Neural cell (in vitro differentiated cells): ENCODE data around the gene TUBE1. TPM values are rescaled to one million over a fixed set of nuclear protein-coding genes. Genes with fewer than 3 reads are reported as not detected.

Source experiments
- H2AFZ ChIP-seq: fragments of 200-600, 300-800 bp; sonication (generic), shearing (Covaris generic); 2 replicates; pipeline ENCODE4 v1.6.0; 2014; ENCODE audit warnings: low read depth, mild to moderate bottlenecking, antibody characterized with exemption, low read length, moderate library complexity
- H3F3A ChIP-seq: fragments of 200-600 bp; shearing (Covaris generic); 2 replicates; pipeline ENCODE4 v1.6.1; 2016; ENCODE audit warnings: mild to moderate bottlenecking, moderate library complexity, mixed read lengths, antibody characterized with exemption, low read length; ENCODE audit not compliant: insufficient read depth, poor library complexity, severe bottlenecking
- H3K27ac ChIP-seq: fragments of 200-600, 300-800 bp; sonication (generic), shearing (Covaris generic); 2 replicates; pipeline ENCODE4 v1.5.1; 2014; ENCODE audit warnings: mild to moderate bottlenecking, low read length, moderate library complexity
- H3K27me3 ChIP-seq: fragments of 300-800, 200-600 bp; sonication (generic), shearing (Covaris generic); 2 replicates; pipeline ENCODE4 v1.6.0; 2014; ENCODE audit warnings: mild to moderate bottlenecking, low read depth, low read length, moderate library complexity; ENCODE audit not compliant: insufficient read depth
- H3K36me3 ChIP-seq: fragments of 300-800, 200-600 bp; sonication (generic), shearing (Covaris generic); 2 replicates; pipeline ENCODE4 v1.5.1; 2014; ENCODE audit warnings: mild to moderate bottlenecking, antibody characterized with exemption, low read length, moderate library complexity; ENCODE audit not compliant: insufficient read depth
- H3K4me2 ChIP-seq: fragments of 300-800, 200-600 bp; sonication (generic), shearing (Covaris generic); 2 replicates; pipeline ENCODE4 v1.6.0; 2014; ENCODE audit warnings: mild to moderate bottlenecking, low read length
- H3K4me3 ChIP-seq: fragments of 300-800, 200-600 bp; sonication (generic), shearing (Covaris generic); 2 replicates; pipeline ENCODE4 v1.5.1; 2014; ENCODE audit warnings: mild to moderate bottlenecking, low read length, moderate library complexity
- H3K79me2 ChIP-seq: fragments of 200-600 bp; shearing (Covaris generic); replicated peaks from 2 replicates; pipeline ENCODE4 v1.6.0; 2014; ENCODE audit warnings: mild to moderate bottlenecking, low read length, moderate library complexity; ENCODE audit not compliant: insufficient read depth
- H3K9ac ChIP-seq: fragments of 300-800, 200-600 bp; sonication (generic), shearing (Covaris generic); 2 replicates; pipeline ENCODE4 v1.6.1; 2016; ENCODE audit warnings: mild to moderate bottlenecking, low read length, mixed read lengths
- H3K9me2 ChIP-seq: fragments of 200-600 bp; shearing (Covaris generic); 2 replicates; pipeline ENCODE4 v1.6.1; 2016; ENCODE audit warnings: mild to moderate bottlenecking, low read length, mixed read lengths; ENCODE audit not compliant: insufficient read depth
- H3K9me3 ChIP-seq: fragments of 200-600, 300-800 bp; sonication (generic), shearing (Covaris generic); 2 replicates; pipeline ENCODE4 v1.6.1; 2016; ENCODE audit warnings: mild to moderate bottlenecking, mixed run types, low read length, moderate library complexity, mixed read lengths
- H4K20me1 ChIP-seq: fragments of 200-600 bp; shearing (Covaris generic); 2 replicates; pipeline ENCODE4 v1.6.1; 2016; ENCODE audit warnings: mild to moderate bottlenecking, mixed run types; ENCODE audit not compliant: insufficient read depth
- CTCF ChIP-seq: fragments of 450-650 bp; IDR thresholded peaks from 2 replicates; pipeline ENCODE4 v1.5.1; 2014; ENCODE audit warnings: antibody characterized with exemption, mild to moderate bottlenecking, moderate library complexity; ENCODE audit not compliant: poor library complexity, severe bottlenecking
- EP300 ChIP-seq: fragments of 450-650 bp; conservative IDR thresholded peaks from 2 replicates; pipeline ENCODE4 v1.6.1; 2014; ENCODE audit warnings: antibody characterized with exemption, mild to moderate bottlenecking, moderate library complexity; ENCODE audit not compliant: poor library complexity, severe bottlenecking
- EZH2 ChIP-seq: fragments of 200-600, 300-800 bp; shearing (Covaris generic), sonication (generic); IDR thresholded peaks from 2 replicates; pipeline ENCODE4 v1.6.1; 2014; ENCODE audit warnings: antibody characterized with exemption, low read length, borderline replicate concordance, mild to moderate bottlenecking; ENCODE audit not compliant: insufficient read depth, poor library complexity, severe bottlenecking
- MXI1 ChIP-seq: fragments of 450-650 bp; conservative IDR thresholded peaks from 2 replicates; pipeline ENCODE4 v1.6.1; 2014; ENCODE audit warnings: antibody characterized with exemption, mild to moderate bottlenecking; ENCODE audit not compliant: poor library complexity, severe bottlenecking
- POLR2AphosphoS5 ChIP-seq: IDR thresholded peaks from 2 replicates; pipeline ENCODE4 v1.6.1; 2012
- RAD21 ChIP-seq: fragments of 450-650 bp; conservative IDR thresholded peaks from 2 replicates; pipeline ENCODE4 v1.6.1; 2014; ENCODE audit warnings: antibody characterized with exemption, mild to moderate bottlenecking, moderate library complexity
- SMC3 ChIP-seq: fragments of 450-650 bp; conservative IDR thresholded peaks from 2 replicates; pipeline ENCODE4 v1.6.1; 2014; ENCODE audit warnings: antibody characterized with exemption, mild to moderate bottlenecking, moderate library complexity; ENCODE audit not compliant: poor library complexity
- TAF1 ChIP-seq: IDR thresholded peaks from 2 replicates; pipeline ENCODE4 v1.6.1; 2012; ENCODE audit warnings: low read depth
- polyA plus RNA-seq: library from polyadenylated mRNA; depleted of rRNA; stranded (reverse); fragments of >200 nt; gene quantifications from 2 replicates; pipeline ENCODE4 v1.2.3, GENCODE V29; 2014
- TF ChIP-seq, protein P1 (sequence below): IDR thresholded peaks from 2 replicates; pipeline ENCODE4 v1.6.1; 2012; ENCODE audit warnings: borderline replicate concordance

TUBE1 gene
- polyA plus RNA-seq, 1 donor from 2014 or later: 180 TPM

- Histone ChIP-seq H3K79me2 (peaks cover 18% of the 10 kb centered on the region), H3K9ac (no peak overlapping the region), H4K20me1 (no peaks in the 10 kb centered on the region), H3K4me3 (no peak overlapping the region), H3K9me3 (no peaks in the 10 kb centered on the region), H3K4me2 (no peak overlapping the region), H2AFZ (no peak overlapping the region), H3K27ac (no peak overlapping the region), H3K9me2 (no peaks in the 10 kb centered on the region), H3K27me3 (no peaks in the 10 kb centered on the region), H3K36me3 (peaks cover 3% of the 10 kb centered on the region), H3F3A (no peaks in the 10 kb centered on the region)
- TF ChIP-seq EZH2: no peak
- TF ChIP-seq SMC3: no peak
- TF ChIP-seq TAF1: no peak
- no peak for TF ChIP-seq CTCF
- no peak for TF ChIP-seq RAD21
- no peak for TF ChIP-seq EP300
- no peak for TF ChIP-seq POLR2AphosphoS5
- no peak for TF ChIP-seq MXI1
- TF ChIP-seq, protein P1, sequence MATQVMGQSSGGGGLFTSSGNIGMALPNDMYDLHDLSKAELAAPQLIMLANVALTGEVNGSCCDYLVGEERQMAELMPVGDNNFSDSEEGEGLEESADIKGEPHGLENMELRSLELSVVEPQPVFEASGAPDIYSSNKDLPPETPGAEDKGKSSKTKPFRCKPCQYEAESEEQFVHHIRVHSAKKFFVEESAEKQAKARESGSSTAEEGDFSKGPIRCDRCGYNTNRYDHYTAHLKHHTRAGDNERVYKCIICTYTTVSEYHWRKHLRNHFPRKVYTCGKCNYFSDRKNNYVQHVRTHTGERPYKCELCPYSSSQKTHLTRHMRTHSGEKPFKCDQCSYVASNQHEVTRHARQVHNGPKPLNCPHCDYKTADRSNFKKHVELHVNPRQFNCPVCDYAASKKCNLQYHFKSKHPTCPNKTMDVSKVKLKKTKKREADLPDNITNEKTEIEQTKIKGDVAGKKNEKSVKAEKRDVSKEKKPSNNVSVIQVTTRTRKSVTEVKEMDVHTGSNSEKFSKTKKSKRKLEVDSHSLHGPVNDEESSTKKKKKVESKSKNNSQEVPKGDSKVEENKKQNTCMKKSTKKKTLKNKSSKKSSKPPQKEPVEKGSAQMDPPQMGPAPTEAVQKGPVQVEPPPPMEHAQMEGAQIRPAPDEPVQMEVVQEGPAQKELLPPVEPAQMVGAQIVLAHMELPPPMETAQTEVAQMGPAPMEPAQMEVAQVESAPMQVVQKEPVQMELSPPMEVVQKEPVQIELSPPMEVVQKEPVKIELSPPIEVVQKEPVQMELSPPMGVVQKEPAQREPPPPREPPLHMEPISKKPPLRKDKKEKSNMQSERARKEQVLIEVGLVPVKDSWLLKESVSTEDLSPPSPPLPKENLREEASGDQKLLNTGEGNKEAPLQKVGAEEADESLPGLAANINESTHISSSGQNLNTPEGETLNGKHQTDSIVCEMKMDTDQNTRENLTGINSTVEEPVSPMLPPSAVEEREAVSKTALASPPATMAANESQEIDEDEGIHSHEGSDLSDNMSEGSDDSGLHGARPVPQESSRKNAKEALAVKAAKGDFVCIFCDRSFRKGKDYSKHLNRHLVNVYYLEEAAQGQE: no peak
Observed at GRCh38 chr6:112081569-112081968, 5.7 kb downstream of the TUBE1 start.

GRCh38 chr6:112066606-112067005 is 20.7 kb downstream of the TUBE1 start:
- Histone ChIP-seq H3K4me3 (no peak overlapping the region), H3K36me3 (no peaks in the 10 kb centered on the region), H4K20me1 (no peaks in the 10 kb centered on the region), H3K27ac (no peak overlapping the region), H2AFZ (no peak overlapping the region), H3K27me3 (no peaks in the 10 kb centered on the region), H3K9me2 (no peaks in the 10 kb centered on the region), H3K9me3 (no peaks in the 10 kb centered on the region), H3F3A (no peaks in the 10 kb centered on the region), H3K79me2 (no peaks in the 10 kb centered on the region), H3K4me2 (no peak overlapping the region), H3K9ac (no peak overlapping the region)
- TF ChIP-seq, protein P1: no peak
- TF ChIP-seq EZH2 (no peak), RAD21 (no peak), EP300 (no peak), POLR2AphosphoS5 (no peak), SMC3 (no peak), TAF1 (no peak), MXI1 (no peak), CTCF (no peak)
